CD1c-positive myeloid dendritic cell (primary cell): ENCODE results near the gene ARHGAP18.

Experiments used
- DNase-seq: peaks from one replicate; pipeline ENCODE4 v3.0.0-alpha.2; 2016; ENCODE audit errors: extremely low spot score

The ARHGAP18 gene

GRCh38 chr6:129692467-129692866 lies 17.5 kb downstream of the ARHGAP18 start:
- no peak for DNase-seq

GRCh38 chr6:129691709-129692108 lies 18.3 kb downstream of the ARHGAP18 start:
- DNase-seq, result peak; percentile 71

GRCh38 chr6:129691043-129691640 lies 18.8 kb downstream of the ARHGAP18 start:
- DNase-seq, result no peak

- DNase-seq, result peak; percentile 81
Measured at GRCh38 chr6:129686941-129687627, 22.9 kb downstream of the ARHGAP18 start.

GRCh38 chr6:129685662-129686031 lies 24.3 kb downstream of the ARHGAP18 start:
- peak; percentile 80 for DNase-seq

GRCh38 chr6:129684903-129685661 lies 24.9 kb downstream of the ARHGAP18 start:
- DNase-seq, result no peak

GRCh38 chr6:129684323-129684884 lies 25.6 kb downstream of the ARHGAP18 start:
- DNase-seq, result no peak

GRCh38 chr6:129683601-129684322 lies 26.2 kb downstream of the ARHGAP18 start:
- DNase-seq, result peak; percentile 90

GRCh38 chr6:129681913-129682205 lies 28.1 kb downstream of the ARHGAP18 start:
- no peak for DNase-seq

GRCh38 chr6:129680633-129681032 lies 29.3 kb downstream of the ARHGAP18 start:
- DNase-seq, result no peak

GRCh38 chr6:129679758-129680157 lies 30.2 kb downstream of the ARHGAP18 start:
- DNase-seq, result no peak

- DNase-seq, result no peak
Measured at GRCh38 chr6:129679275-129679674, 30.7 kb downstream of the ARHGAP18 start.

GRCh38 chr6:129678463-129678862 lies 31.5 kb downstream of the ARHGAP18 start:
- no peak for DNase-seq

- no peak for DNase-seq
Measured at GRCh38 chr6:129677620-129678325, 32.2 kb downstream of the ARHGAP18 start.

- no peak for DNase-seq
Measured at GRCh38 chr6:129675669-129676472, 34.1 kb downstream of the ARHGAP18 start.

GRCh38 chr6:129673748-129674147 lies 36.2 kb downstream of the ARHGAP18 start:
- DNase-seq, result no peak

- DNase-seq, result peak; percentile 81
Measured at GRCh38 chr6:129672881-129673631, 36.9 kb downstream of the ARHGAP18 start.

GRCh38 chr6:129672341-129672682 lies 37.7 kb downstream of the ARHGAP18 start:
- peak; percentile 87 for DNase-seq

GRCh38 chr6:129671442-129672340 lies 38.3 kb downstream of the ARHGAP18 start:
- peak; percentile 95 for DNase-seq
